H1 (cell line): ENCODE measurements around the gene GPC6.

ENCODE experiments used
- CREB1 ChIP-seq: IDR thresholded peaks from 2 replicates; pipeline ENCODE4 v1.6.1; 2012; ENCODE audit warnings: inconsistent platforms
- EP300 ChIP-seq, 2 experiments: IDR thresholded peaks; 1 replicate in 1 of 2; 2 replicates in 1 of 2; pipeline ENCODE4 v1.6.1; 2011 to 2012; ENCODE audit warnings: low read depth in 2 of 2, low read length in 2 of 2, mild to moderate bottlenecking in 2 of 2, borderline replicate concordance in 1 of 2, inconsistent platforms in 1 of 2, moderate library complexity in 1 of 2
- GABPA ChIP-seq: IDR thresholded peaks from 2 replicates; pipeline ENCODE4 v1.6.1; 2011; ENCODE audit warnings: mild to moderate bottlenecking, low read length, moderate library complexity, borderline replicate concordance; ENCODE audit not compliant: insufficient read depth
- POLR2AphosphoS5 ChIP-seq: IDR thresholded peaks from 2 replicates; pipeline ENCODE4 v1.6.1; 2011; ENCODE audit warnings: low read depth, low read length
- RNF2 ChIP-seq: fragments of 200-900, 300-1000 bp; sonication (generic); IDR thresholded peaks from 2 replicates; pipeline ENCODE4 v1.7.1; 2016; ENCODE audit warnings: borderline replicate concordance, low read depth, mild to moderate bottlenecking, antibody characterized with exemption, low read length; ENCODE audit not compliant: poor library complexity, severe bottlenecking; ENCODE audit errors: missing control alignments
- USF2 ChIP-seq: IDR thresholded peaks from 2 replicates; pipeline ENCODE4 v1.6.1; 2011; ENCODE audit warnings: low read length, improper control_type of control experiment
- TF ChIP-seq, protein P1 (sequence below), 3 experiments: IDR thresholded peaks; 1 replicate in 2 of 3; 2 replicates in 1 of 3; pipeline versions ENCODE4 v1.5.1 to v1.6.1; 2011; ENCODE audit warnings: low read length in 3 of 3, mild to moderate bottlenecking in 3 of 3, inconsistent platforms in 2 of 3, low read depth in 1 of 3, moderate library complexity in 1 of 3; ENCODE audit not compliant: insufficient read depth in 1 of 3; ENCODE audit errors: control extremely low read depth in 1 of 3
- TF ChIP-seq, protein P2 (sequence below): IDR thresholded peaks from 2 replicates; pipeline ENCODE4 v1.6.1; 2012; ENCODE audit warnings: low read length, inconsistent platforms
- TF ChIP-seq, protein P3 (sequence below): IDR thresholded peaks from 2 replicates; pipeline ENCODE4 v1.6.1; 2011; ENCODE audit warnings: low read depth, mild to moderate bottlenecking, low read length; ENCODE audit not compliant: insufficient read depth

DNA sequence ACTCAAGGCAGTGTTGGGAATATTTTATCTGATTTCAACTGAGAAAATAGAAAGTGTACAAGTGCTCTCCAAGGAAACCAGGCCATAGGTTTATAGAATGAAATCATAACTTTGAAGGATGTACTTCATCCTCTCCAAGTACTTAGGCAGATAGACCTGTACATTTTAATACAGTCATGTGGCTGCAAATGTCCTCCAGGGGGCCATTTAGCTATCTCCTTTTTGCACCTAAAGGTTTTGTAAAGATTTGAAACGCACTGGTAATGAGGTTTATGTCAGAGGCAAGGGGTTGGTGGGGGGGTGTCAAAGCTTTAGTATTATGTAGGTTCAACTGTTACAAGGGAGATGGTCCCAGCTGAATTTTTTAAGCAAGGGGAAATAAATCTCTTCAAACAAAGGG lies 888.4 kb downstream of the GPC6 start:
- TF ChIP-seq CREB1: no peak
- TF ChIP-seq, protein P1, sequence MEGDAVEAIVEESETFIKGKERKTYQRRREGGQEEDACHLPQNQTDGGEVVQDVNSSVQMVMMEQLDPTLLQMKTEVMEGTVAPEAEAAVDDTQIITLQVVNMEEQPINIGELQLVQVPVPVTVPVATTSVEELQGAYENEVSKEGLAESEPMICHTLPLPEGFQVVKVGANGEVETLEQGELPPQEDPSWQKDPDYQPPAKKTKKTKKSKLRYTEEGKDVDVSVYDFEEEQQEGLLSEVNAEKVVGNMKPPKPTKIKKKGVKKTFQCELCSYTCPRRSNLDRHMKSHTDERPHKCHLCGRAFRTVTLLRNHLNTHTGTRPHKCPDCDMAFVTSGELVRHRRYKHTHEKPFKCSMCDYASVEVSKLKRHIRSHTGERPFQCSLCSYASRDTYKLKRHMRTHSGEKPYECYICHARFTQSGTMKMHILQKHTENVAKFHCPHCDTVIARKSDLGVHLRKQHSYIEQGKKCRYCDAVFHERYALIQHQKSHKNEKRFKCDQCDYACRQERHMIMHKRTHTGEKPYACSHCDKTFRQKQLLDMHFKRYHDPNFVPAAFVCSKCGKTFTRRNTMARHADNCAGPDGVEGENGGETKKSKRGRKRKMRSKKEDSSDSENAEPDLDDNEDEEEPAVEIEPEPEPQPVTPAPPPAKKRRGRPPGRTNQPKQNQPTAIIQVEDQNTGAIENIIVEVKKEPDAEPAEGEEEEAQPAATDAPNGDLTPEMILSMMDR (IDR thresholded peaks at IDR 0.05; ENCODE audit: control extremely low read depth in 1 of 3, insufficient read depth in 1 of 3, low read depth in 1 of 3, low read length in 3 of 3): no peak
- TF ChIP-seq EP300 (IDR thresholded peaks at IDR 0.05; ENCODE audit: borderline replicate concordance in 1 of 2, low read depth in 2 of 2, low read length in 2 of 2): no peak
- TF ChIP-seq USF2: no peak
- no peak for TF ChIP-seq RNF2
- no peak for TF ChIP-seq POLR2AphosphoS5
- TF ChIP-seq GABPA: no peak
- TF ChIP-seq, protein P2, sequence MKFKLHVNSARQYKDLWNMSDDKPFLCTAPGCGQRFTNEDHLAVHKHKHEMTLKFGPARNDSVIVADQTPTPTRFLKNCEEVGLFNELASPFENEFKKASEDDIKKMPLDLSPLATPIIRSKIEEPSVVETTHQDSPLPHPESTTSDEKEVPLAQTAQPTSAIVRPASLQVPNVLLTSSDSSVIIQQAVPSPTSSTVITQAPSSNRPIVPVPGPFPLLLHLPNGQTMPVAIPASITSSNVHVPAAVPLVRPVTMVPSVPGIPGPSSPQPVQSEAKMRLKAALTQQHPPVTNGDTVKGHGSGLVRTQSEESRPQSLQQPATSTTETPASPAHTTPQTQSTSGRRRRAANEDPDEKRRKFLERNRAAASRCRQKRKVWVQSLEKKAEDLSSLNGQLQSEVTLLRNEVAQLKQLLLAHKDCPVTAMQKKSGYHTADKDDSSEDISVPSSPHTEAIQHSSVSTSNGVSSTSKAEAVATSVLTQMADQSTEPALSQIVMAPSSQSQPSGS: no peak
- TF ChIP-seq, protein P3, sequence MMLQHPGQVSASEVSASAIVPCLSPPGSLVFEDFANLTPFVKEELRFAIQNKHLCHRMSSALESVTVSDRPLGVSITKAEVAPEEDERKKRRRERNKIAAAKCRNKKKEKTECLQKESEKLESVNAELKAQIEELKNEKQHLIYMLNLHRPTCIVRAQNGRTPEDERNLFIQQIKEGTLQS: no peak
